Kidney (tissue), 14 donors: ENCODE measurements around the gene LCE3D. TPM values are rescaled to one million over a fixed set of nuclear protein-coding genes. Genes with fewer than 3 reads are reported as not detected.
"Not testable (repeated sequence)": the region's sequence is repeated elsewhere in the genome, so short reads cannot be mapped to it uniquely, and the experiment has no call there.

ENCODE experiments used
- DNase-seq, 5 donors: peaks; one replicate each; pipeline ENCODE4 v3.0.0-alpha.2; 2013 to 2020
- FAIRE-seq: peaks from 2 replicates; lab custom pipeline; 2012; peaks lifted over from hg19 to GRCh38; lab: Jason Lieb, UNC
- H3K27ac ChIP-seq, 2 donors: one replicate each; pipeline ENCODE4 v1.7.0; 2013; ENCODE audit warnings: low read depth in 2 of 2, low read length in 2 of 2, inconsistent platforms in 1 of 2
- H3K27me3 ChIP-seq: one replicate; pipeline ENCODE4 v1.7.1; 2013; ENCODE audit warnings: low read length, inconsistent platforms; ENCODE audit not compliant: control insufficient read depth, insufficient read depth
- H3K36me3 ChIP-seq, 3 donors: one replicate each; pipeline versions ENCODE4 v1.7.0 to v1.7.1; 2013; ENCODE audit warnings: low read length in 3 of 3, control low read depth in 1 of 3, inconsistent platforms in 1 of 3; ENCODE audit not compliant: insufficient read depth in 3 of 3, control insufficient read depth in 2 of 3
- H3K4me1 ChIP-seq, 3 donors: one replicate each; pipeline versions ENCODE4 v1.7.0 to v1.7.1; 2013; ENCODE audit warnings: low read length in 3 of 3, inconsistent platforms in 1 of 3, low read depth in 1 of 3; ENCODE audit not compliant: control insufficient read depth in 2 of 3, insufficient read depth in 2 of 3
- H3K4me3 ChIP-seq, 3 donors: one replicate each; pipeline versions ENCODE4 v1.7.0 to v1.8.1; 2013; ENCODE audit warnings: low read length in 3 of 3, control low read depth in 1 of 3, inconsistent platforms in 1 of 3
- H3K9ac ChIP-seq, 3 donors: one replicate each; pipeline versions ENCODE4 v1.7.0 to v1.7.1; 2013; ENCODE audit warnings: low read length in 3 of 3, control low read depth in 1 of 3, inconsistent platforms in 1 of 3
- H3K9me3 ChIP-seq, 3 donors: one replicate each; pipeline versions ENCODE4 v1.7.0 to v1.7.1; 2013; ENCODE audit warnings: low read length in 3 of 3, control low read depth in 1 of 3, inconsistent platforms in 1 of 3; ENCODE audit not compliant: control insufficient read depth in 2 of 3, insufficient read depth in 1 of 3
- intact Hi-C: fragments of 100-400 bp; cut with DNase I; formaldehyde crosslinking; loops from one replicate; pipeline ENCODE4 v1.11.1; 2022
- polyA plus RNA-seq: library from polyadenylated mRNA; stranded (reverse); fragments of 350-450 nt; fragmentation: Illumina TruSeq; extraction: RNeasy Lipid Tissue Mini Kit (QIAGEN cat#74804); gene quantifications from one replicate; pipeline ENCODE4 v1.2.3, GENCODE V29; 2014; ENCODE audit warnings: low read depth, low replicate concordance; ENCODE audit not compliant: insufficient read depth
- total RNA-seq: library from RNA; stranded (reverse); fragmentation: NEBNext Ultra II Directional; extraction: Animal tissue kit (Norgen Biotek cat#: 25700); gene quantifications from one replicate; pipeline ENCODE4 v1.2.1, GENCODE V29; 2021
- TF ChIP-seq, protein P1 (sequence below): IDR thresholded peaks from 3 replicates; pipeline ENCODE4 v1.5.1; 2012; ENCODE audit warnings: mild to moderate bottlenecking, moderate library complexity, borderline replicate concordance; ENCODE audit not compliant: insufficient read depth; ENCODE audit errors: extremely low read depth
- donor health status: control.
- donor health status: control.
- donor health status: control.
- donor health status: control.
- donor health status: control.
- donor health status: DM: yes; HTN: yes; CAD: no.
- donor health status: Normal renal cell carcinoma (clear cell type).

LCE3D gene
- total and polyA plus RNA-seq, 2 donors from 2014 or later, result not detected

- H3K27ac ChIP-seq, result no peak overlapping the region
- intact Hi-C loops, result no loop called here
- no peak overlapping the region for H3K4me3 ChIP-seq
- DNase-seq (no peak), FAIRE-seq (no peak)
- no peaks in the 10 kb centered on the region for H3K4me1 ChIP-seq
- TF ChIP-seq, protein P1, sequence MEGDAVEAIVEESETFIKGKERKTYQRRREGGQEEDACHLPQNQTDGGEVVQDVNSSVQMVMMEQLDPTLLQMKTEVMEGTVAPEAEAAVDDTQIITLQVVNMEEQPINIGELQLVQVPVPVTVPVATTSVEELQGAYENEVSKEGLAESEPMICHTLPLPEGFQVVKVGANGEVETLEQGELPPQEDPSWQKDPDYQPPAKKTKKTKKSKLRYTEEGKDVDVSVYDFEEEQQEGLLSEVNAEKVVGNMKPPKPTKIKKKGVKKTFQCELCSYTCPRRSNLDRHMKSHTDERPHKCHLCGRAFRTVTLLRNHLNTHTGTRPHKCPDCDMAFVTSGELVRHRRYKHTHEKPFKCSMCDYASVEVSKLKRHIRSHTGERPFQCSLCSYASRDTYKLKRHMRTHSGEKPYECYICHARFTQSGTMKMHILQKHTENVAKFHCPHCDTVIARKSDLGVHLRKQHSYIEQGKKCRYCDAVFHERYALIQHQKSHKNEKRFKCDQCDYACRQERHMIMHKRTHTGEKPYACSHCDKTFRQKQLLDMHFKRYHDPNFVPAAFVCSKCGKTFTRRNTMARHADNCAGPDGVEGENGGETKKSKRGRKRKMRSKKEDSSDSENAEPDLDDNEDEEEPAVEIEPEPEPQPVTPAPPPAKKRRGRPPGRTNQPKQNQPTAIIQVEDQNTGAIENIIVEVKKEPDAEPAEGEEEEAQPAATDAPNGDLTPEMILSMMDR, result no peak
- H3K36me3 ChIP-seq, result no peaks in the 10 kb centered on the region
- no peaks in the 10 kb centered on the region for H3K27me3 ChIP-seq
- peaks cover 0 to 4% (median 3%) of the 10 kb centered on the region in 3 donors for H3K9me3 ChIP-seq
- H3K9ac ChIP-seq, result no peak overlapping the region
Observed at GRCh38 chr1:152565115-152565514, 15.2 kb downstream of the LCE3D start.

DNA sequence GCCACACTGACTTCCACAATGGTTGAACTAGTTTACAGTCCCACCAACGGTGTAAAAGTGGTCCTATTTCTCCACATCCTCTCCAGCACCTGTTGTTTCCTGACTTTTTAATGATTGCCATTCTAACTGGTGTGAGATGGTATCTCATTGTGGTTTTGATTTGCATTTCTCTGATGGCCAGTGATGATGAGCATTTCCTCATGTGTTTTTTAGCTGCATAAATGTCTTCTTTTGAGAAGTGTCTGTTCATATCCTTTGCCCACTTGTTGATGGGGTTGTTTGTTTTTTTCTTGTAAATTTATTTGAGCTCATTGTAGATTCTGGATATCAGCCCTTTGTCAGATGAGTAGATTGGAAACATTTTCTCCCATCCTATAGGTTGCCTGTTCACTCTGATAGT is 32.0 kb downstream of the LCE3D start:
- FAIRE-seq, H3K4me1 ChIP-seq, H3K36me3 ChIP-seq, H3K9ac ChIP-seq, H3K4me3 ChIP-seq, H3K9me3 ChIP-seq, H3K27ac ChIP-seq, DNase-seq, intact Hi-C loops, H3K27me3 ChIP-seq: not testable (repeated sequence)

DNA sequence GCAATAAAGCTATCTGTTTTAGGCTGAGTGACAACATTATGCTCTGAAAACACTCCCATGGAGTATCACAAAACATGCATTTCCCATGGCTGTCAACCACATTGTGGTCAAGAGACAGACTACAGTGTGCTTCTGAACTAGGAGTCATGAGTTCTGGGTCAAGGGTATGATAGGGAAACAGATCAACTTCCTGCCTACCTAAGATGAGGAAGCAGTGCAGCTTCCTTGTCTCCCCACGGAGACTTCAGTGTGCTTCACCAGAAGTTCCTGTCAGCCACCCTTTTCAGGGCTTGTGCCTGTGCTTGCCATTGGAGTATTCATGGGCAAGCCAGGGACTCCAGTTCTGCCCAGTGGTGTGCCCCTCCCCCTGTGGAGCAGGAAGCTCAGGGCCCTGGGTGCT is 33.6 kb downstream of the LCE3D start:
- no peak overlapping the region for H3K27ac ChIP-seq
- no peak overlapping the region for H3K4me3 ChIP-seq
- no peaks in the 10 kb centered on the region for H3K27me3 ChIP-seq
- TF ChIP-seq, protein P1, result no peak
- no peaks in the 10 kb centered on the region for H3K4me1 ChIP-seq
- no peaks in the 10 kb centered on the region for H3K9me3 ChIP-seq
- intact Hi-C loops, result no loop called here
- DNase-seq, result no peak
- FAIRE-seq, result no peak
- no peak overlapping the region for H3K9ac ChIP-seq
- H3K36me3 ChIP-seq, result no peaks in the 10 kb centered on the region

DNA sequence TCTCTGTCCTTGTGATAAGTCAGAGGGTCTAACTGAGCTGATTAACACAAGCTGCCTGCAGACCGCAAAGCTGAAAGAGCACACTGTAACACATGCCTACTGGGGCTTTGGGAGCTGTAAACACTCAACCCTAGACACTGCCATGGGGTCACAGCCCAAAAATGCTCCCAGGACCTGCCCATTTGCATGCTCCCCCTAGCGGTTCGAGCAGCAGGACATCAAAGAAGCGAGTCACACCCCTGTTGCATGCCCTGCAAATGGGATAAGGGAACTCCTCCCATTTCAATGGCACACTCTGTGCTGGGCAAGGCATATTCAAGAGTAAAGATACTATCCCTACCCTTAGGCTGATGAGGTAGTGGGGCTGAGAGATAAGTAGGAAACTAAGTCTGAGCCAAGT is 36.5 kb downstream of the LCE3D start:
- H3K27ac ChIP-seq, result no peak overlapping the region
- no peak overlapping the region for H3K9ac ChIP-seq
- H3K9me3 ChIP-seq, result no peaks in the 10 kb centered on the region
- H3K4me3 ChIP-seq, result no peak overlapping the region
- DNase-seq (no peak), FAIRE-seq (no peak)
- intact Hi-C loops, result no loop called here
- no peaks in the 10 kb centered on the region for H3K4me1 ChIP-seq
- H3K27me3 ChIP-seq, result no peaks in the 10 kb centered on the region
- TF ChIP-seq, protein P1, result no peak
- H3K36me3 ChIP-seq, result no peaks in the 10 kb centered on the region
